GM18870 (cell line): ENCODE measurements around the gene TRIOBP.
"Not testable (repeated sequence)": the region's sequence is repeated elsewhere in the genome, so short reads cannot be mapped to it uniquely, and the experiment has no call there.

Experiments used
- ATAC-seq: cut with Tn5 transposase; IDR thresholded peaks from one replicate; pipeline ENCODE4 v1.9.1; 2021; ENCODE audit warnings: moderate library complexity; ENCODE audit not compliant: unreplicated experiment

The TRIOBP gene

DNA sequence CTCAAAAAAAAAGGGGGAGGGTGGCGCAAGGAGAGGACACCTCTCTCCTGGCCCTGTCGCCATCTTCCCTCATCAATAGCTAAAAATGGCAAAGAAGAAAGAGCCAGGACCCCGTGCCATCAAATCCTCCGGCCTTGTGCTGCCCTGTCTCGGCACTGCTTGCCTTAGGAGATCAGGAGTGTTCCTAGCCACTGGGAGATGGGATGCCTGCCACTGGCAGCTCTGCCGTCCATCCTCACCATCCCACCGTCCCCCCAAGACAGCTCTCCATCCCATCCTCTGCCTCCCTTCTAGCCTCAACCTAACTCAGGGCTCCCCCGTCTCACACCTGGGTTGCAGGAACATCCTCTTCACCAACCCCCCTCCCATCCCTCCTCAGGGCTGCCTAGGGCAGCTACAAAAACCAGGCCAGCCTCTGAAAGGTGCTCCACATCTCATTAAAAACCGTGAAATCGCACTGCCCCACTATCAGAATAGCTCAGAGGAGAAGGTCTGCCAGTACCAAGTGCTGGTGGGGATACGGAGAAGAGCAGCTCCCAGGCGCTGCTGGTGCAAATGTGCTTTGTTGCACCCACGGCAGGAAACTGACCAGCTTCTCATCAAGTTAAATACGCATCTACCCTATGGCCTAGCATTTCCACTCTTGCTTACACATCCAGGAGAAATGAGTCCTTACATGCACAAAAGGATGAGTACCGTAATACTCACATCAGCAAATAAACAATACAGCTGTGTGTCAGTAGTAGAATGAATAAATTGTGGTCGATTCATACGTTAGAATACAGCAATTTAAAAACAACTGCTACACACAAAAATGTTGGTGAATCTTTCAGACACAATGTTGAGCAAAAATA lies 79.2 kb downstream of the TRIOBP start:
- no peak for ATAC-seq

DNA sequence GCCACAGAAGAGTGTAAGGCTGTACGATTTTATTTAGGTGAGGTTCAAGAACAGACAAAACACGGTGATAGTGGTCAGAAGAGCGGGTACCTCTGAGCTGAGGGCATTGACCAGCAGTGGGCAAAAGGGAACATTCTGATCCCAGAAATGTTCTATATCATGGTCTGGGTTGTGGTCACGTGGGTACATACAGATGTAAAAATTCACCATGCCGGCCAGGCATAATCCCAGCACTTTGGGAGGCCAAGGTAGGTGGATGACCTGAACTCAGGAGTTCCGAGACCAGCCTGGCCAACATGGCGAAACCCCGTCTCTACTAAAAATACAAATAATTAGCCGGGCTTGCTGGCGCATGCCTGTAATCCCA lies 79.8 kb downstream of the TRIOBP start:
- ATAC-seq = no peak

DNA sequence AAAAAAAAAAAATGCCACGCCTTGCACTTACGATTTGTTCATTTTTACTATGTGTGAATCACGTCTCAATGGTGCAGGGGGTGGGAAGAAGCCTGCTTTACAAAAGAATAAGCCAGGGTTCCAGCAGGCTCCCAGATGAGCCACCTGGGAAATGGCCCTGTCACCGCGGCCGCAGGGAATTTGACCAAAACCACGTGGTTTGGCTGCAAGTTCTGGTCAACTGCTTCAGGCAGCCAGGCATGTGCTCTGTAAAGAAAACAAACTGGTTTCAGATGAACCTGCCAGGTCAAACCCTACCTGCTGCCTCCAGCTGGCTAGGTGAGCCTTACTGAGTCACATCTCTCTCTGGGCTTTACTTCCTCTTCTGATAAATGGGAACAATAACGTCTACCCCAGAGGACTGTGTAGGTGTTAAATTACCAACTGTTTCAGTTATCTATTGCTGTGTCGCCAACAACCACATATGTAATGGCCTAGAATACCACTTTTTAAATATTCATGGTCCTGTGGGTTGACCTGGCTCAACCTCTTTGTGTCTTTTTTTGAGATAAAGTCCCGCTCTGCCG lies 80.4 kb downstream of the TRIOBP start:
- no peak for ATAC-seq

DNA sequence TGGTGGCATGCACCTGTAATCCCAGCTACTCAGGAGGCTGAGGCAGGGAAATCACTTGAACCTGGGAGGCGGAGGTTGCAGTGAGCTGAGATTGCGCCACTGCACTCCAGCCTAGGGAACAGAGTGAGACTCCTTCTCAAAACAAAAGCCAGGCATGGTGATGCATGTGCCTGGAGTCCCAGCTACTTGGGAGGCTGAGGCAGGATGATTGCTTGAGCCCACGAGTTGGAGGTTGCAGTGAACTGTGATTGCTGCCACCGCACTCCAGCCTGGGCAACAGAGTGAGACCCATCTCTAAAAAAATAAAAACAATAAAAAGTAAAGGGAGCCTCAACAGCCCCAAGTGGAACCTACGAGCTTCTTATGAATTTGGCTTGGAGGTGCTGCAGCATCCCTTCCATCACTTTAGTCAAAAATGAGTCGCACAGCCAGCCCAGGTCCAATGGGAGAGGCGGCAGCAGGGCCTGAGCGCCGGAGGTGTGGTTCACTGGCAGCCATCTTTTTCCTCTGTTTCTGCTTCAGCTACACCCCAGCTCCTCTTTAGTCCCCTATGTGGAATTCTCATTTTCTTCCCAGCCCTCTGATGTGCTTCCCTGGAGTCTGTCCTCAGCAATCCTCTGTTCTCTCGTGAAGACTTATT lies 81.6 kb downstream of the TRIOBP start:
- no peak for ATAC-seq

DNA sequence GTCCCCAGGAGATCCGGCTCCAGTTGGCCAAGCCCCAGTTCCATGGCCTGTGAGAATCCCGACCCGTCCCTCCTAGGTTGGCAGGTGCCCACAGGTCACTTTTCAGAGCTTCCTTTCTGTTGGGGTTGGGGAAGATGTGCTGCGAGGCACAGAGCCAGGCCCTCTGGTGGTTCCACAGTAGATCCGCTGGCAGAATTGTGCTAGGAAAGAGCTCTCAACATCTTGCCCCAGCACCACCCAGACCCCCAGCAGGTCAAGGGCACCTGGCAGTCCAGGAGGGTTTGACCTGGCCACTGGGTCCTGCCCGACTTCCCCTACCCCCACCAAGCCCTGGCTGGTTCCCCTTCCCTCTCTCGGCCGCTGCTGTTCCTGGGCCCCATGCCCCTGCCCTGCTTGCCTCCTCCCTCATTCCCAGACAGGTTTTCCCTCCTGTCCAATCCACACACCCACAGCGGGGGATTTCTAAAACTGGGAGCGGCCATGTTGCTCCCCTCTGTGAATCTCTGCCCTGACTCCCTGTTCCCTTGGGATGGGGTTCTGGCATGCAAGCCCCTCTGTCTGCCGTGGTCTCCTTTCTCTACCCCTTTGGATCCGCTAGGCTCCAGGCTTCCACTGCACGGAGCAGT lies 84.7 kb downstream of the TRIOBP start:
- no peak for ATAC-seq

DNA sequence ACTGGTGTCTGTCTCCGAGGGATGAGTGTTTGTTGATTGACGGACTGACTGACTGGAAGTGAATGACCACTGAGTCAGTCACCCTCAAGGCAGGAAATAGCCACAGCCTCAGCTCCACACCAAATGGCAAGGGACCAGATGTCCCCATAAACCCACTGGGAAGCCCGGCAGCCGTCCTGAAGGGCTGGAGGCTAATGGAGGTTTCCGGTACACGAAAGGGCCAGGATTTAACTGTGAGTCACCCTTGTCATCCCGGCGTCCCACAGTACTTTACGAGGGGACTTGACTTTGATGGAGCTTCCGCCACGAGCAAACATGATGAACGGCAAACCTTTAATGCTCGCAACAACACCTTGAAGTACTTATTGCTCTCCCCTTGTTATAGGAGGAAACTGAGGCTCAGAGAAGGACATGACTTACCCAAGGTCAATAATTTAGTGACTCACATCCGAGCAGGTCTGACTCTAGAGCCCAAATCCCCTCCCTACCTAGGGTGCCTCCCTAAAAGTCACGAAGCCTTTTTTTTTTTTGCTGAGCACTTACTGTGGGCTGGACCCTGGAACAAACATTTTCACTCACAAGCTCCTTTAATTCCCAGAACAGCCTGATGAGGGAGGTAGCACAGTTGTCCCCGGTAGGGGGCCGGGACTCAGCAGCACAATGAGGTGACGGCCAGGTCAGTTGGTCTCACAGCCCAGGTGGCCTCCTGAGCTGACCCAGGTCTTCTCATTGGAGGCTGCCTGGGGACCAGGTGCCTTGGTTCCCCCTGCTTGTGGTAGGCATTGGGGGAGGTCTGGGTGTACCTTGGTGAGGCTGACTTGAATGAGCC lies 85.7 kb downstream of the TRIOBP start:
- no peak for ATAC-seq

DNA sequence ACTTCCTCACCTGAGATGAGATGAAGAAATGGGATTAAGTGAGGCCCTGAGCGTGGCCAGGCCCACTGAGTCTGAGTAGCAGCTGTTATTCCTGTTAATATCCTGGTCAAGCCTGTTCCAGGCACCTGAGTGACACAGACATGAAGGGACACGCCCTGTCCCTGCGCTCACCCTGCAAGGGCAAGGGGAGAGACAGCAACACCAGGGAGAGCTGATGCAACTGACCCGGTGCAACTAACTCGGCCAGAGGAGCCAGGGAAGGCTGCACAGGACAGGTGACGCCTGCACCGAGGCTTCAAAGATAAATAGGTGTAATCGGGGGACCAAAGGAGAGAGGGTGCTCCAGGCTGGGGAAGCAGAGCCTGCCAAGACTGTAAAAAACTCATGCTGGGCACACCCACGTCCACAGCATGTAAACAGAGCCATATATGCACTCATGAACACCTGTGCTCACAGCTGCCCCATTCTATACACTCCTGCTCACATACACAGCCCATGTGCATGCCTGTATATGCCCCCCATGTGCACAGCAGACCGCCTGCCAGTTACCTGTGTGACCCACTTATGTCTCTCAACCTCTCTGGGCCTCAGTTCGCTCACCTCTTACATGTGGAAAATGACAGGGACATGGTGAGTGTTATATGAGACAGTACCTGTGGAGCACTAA lies 88.1 kb downstream of the TRIOBP start:
- ATAC-seq = no peak

DNA sequence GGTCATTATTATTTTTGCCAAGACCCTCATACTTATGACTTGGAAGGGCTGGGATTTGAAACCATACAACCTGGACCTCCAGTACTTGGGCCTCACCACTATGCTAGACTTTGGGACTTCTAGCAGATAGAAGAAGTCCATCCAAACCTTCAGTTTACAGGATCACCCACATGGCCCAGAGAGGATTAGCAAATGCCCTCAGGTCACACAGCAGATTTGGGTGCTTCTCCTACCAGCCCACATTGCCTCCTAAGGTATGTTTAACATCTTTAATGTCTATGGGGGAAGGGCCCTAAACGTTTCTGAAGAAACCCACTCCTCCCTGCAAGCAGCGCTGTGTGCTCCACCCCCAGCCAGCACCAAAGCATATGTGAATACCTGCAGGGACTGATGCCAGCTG lies 93.4 kb downstream of the TRIOBP start:
- ATAC-seq = no peak

DNA sequence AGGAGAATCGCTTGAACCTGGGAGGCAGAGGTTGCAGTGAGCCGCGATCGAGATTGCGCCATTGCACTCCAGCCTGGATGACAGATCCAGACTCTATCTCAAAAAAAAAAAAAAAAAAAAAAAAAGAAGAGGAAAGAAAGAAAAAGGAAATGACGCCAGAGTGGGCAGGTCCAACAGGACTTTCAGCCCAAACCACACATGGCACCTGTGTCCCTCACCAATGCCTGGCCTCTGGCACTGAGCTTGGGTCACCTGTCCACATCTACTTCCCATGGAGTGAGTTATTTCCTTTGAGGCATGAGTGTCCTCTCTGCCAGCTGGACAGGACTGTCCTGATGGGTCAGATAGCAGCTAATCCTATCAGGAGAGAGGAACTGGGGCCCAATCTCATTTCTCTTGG lies 95.6 kb downstream of the TRIOBP start:
- no peak for ATAC-seq

DNA sequence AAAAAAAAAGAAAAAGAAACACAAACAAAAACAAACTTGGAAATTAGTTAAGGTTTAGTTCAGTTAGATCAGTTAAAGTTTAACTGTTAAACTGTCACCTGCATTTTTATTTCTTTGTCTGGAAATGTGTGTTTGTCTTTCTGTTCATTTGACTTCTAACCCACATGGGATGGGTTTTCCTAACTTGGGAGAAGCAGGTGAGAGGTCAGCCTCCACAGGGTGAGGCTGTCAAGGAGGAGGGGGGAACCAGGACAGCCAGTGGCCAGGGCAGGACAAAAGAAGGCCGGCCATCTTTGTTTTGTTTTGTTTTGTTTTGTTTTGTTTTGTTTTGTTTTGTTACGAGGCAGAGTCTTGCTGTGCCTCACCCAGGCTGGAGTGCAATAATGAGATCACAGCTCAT lies 97.5 kb downstream of the TRIOBP start:
- ATAC-seq = no peak

DNA sequence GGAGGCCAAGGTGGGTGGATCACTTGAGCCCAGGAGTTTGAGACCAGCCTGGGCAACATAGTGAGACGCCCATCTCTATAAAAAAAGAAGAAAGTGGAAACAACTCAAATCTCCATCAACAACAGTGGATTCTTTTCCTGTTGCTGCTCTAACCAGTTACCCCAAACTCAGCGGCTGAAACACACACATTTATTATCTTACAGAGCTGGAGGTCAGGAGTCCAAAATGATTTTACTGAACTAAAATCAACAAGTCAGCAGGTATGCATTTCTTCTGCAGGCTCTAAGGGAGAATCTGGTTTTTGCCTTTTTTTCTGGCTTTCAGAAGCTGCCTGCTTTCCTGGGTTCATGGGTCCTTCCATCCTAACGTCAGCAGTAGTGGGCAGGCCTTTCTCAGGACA lies 99.2 kb downstream of the TRIOBP start:
- no peak for ATAC-seq

DNA sequence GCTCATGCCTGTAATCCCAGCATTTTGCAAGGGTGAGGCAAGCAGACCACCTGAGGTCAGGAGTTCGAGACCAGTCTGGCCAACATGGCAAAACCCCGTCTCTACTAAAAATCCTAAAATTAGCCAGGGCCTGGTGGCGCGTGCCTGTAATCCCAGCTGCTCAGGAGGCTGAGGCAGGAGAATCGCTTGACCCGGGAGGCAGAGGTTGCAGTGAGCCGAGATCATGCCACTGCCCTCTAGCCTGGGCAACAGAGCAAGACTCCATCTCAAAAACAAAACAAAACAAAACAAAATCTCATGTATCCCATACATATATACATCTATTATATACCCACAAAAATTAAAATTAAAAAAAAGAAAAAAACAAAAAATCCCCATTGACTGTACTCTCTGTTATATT lies 100.4 kb downstream of the TRIOBP start:
- ATAC-seq = not testable (repeated sequence)

DNA sequence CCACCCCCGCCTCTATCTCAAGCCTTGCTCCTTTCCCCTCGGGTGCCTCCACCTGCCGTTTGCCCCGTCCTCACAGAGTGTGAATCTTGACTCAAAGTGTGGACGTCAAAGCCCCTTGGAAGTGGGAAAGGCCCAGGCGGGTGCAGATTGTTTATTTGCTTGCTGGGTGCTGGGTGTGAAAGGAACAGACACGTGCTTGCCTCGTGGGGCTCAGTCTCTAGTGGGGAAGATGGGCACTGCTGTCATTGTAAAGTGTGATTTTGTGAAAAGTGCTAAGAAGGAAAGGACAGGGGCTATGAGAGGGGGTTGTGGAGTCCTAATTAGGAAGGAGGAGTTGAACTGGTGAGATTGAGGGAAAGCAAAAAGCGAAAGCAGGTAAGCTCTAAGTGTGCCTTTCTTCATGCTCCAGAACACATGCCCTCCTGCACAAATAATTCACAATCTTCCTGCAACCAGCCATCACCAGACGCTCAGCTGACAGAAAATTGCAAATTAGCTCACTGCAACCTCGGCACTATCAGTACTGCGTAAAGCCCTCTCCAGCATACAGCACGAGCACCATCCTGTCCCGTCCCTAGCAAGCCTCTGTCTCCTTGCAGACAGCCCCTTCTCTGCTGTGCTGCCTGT lies 101.1 kb downstream of the TRIOBP start:
- ATAC-seq = no peak

DNA sequence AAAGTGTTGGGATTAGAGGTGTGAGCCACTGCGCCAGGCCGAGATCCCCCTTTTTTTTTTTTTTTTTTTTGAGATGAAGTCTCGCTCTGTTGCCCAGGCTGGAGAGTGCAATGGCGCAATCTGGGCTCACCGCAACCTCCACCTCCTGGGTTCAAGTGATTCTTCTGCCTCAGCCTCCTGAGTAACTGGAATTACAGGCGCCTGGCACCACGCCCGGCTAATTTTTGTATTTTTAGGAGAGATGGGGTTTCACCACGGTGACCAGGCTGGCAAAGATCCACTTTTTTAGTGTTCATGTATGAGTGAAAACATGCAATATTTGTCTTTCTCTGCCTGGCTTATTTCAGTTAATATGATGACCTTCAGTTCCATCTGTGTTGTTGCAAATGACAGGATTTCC lies 103.1 kb downstream of the TRIOBP start:
- ATAC-seq = not testable (repeated sequence)

DNA sequence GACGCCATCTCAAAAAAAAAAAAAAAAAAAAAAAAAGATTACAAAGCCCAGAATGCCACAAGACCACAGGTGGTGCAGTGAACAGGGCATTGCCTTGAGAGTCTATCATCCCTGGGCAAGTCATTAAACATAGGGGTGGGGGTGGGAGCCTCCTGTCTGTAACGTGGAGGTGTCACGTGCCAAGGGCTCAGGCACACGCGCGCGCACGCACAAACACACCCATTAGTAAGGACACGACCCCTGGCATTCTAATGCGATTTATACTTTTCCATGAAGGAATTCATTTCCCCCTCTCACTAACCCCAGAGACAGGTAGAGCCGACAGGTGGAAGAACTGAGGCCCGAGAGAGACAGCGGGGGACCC lies 105.1 kb downstream of the TRIOBP start:
- no peak for ATAC-seq

DNA sequence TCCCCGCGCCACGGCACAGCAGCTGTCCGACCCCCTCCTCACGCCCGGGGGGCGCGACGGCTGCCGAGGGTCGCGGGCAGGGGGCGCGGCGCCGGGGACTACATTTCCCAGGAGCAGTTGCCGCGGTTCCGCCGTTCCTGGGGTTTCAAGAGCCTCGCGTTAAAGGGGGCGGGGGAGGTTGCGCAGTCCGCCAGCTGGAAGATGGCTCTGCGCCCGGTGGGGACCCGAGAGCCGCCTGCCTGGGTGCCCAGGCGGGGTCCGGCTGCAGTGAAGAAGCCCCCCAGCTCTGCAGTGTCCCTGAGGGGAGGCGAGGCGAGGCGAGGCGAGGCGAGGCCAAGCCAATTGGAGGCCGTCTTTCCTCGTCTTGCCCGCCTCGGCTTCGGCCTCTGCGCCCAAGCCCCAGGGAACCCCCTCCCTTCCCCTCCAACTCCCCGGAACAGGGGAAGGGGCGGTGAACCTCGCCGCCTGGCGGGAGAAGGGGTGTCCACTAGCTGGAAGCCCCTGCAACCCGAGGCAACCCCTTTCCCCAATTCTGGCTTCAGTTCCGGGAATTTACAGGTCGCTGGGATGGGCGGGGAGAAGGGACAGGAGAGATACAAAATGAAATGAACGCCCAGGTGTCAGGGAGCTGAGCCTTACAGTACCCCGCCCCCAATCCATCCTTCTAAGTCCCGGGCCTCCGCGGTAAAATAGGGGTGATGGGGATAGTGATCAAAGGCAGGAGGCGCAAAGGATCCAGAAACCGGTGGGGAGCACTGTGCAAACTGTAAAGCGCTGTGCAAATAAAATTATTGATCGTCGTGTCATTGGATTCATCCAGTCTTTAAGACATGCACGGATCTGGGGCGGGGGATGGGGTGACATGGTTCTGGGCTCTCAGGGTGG lies 105.7 kb downstream of the TRIOBP start:
- ATAC-seq = no peak

DNA sequence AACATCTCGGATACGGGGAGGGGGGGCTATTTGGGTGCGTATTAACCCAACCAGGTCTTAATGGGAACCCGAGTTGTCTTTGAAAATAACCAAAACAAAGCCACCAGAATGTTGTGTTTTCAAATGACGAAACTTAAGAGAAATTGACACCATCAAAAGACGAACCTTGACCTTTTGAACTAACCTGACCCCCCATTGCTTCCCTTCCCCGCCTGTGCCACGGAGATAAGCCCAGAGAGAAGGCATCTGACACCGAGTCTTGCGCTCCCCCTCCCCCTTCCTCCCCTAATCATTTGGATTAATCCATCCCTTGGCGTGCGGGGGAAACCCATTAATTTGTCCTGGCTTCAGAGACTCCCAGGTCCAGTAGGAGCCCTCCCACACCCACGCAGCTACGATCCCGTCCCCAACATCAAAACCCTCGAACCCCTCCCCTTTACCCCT lies 106.4 kb downstream of the TRIOBP start:
- no peak for ATAC-seq

DNA sequence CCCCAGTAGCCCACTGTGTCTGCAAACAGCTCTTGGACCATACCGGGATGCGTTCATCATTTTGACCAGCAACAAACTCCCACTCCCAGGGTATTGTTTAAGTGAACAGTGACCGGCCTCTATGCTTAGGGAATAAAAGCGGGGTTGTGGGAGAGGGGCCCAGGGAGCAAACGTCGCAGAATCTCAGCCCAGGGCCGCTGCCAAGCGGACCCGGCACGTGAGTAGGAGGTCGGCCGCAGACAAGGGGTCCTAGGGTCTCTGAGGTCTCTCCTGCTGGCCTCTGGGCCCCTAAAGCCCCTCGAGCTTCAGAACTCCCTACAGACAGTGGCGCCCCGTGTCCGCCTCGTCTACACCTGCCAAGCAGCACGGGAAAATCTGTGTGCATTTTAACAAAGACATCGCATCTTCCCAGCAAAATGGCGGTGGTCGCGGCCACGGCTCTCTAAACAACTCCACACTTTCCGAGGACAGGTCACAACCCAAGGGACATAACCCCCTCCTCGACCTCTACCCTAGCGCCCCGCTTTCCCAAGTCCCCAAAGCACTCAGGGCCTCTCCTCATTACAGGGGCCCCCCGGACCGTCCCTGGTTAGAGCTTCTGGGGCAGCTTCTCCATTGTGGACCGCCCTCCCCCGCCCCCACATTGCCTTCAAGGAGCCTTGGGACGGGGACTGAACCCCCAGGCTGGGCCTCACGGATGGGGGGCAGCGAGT lies 106.9 kb downstream of the TRIOBP start:
- no peak for ATAC-seq
